ENCODE data around the gene DNAJB13.

DNA sequence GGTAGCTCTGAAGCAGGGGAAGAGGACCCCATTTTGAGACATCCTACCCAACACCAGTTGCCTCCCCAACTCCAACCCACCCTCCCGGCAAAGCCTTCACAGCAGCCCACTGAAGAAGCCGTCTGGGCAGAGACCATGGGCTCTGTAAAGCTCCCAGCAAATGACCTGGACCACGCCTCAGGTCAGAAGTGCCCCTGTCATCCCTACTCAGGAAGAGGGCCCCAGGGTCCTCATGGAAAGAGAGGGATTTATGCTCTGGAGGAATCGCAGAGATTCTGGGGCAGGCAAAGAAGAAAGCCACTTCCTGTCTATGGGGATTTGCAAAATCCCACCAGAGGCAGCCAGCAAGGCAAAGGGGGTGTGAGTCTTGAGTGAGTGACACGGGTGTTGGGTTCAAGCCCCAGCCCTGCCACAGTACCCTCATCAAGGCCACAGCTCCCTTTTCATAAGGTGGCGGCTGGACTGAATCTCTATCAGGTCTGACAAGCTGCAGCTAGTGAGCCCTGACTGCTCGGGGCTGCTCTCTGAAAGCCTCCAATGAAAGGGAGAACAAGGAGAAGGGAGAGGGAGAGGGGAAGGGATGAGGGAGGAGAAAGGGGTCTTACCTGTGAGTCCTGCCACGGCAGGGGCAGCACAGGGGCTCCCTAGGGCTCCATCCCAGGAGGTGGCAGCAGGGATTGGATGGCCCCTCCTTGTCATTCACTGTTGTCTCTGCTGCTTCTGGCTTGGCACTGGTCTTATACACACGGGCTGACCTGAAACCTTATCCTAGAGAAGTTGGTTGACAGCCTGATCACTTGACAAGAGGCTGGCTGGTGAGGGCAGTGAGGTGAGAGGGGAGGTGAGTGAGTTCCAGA is 57.8 kb downstream of the DNAJB13 start, which contains the start of gene UCP3:
- TF ChIP-seq, protein P1, sequence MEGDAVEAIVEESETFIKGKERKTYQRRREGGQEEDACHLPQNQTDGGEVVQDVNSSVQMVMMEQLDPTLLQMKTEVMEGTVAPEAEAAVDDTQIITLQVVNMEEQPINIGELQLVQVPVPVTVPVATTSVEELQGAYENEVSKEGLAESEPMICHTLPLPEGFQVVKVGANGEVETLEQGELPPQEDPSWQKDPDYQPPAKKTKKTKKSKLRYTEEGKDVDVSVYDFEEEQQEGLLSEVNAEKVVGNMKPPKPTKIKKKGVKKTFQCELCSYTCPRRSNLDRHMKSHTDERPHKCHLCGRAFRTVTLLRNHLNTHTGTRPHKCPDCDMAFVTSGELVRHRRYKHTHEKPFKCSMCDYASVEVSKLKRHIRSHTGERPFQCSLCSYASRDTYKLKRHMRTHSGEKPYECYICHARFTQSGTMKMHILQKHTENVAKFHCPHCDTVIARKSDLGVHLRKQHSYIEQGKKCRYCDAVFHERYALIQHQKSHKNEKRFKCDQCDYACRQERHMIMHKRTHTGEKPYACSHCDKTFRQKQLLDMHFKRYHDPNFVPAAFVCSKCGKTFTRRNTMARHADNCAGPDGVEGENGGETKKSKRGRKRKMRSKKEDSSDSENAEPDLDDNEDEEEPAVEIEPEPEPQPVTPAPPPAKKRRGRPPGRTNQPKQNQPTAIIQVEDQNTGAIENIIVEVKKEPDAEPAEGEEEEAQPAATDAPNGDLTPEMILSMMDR (IDR thresholded peaks at IDR 0.05): no peak
- TF ChIP-seq POLR2A (IDR thresholded peaks at IDR 0.05): no peak

Measured in adrenal gland (tissue), 5 donors.